Stimulated activated CD8-positive, alpha-beta memory T cell treated with anti-CD3 and anti-CD28 coated beads, Interleukin-15, amount 100 ng/mL, for 1 hour (primary cell): ENCODE measurements around the gene STIL.

Experiments used
- DNase-seq: peaks from one replicate; pipeline ENCODE4 v3.0.0-alpha.2; 2020; ENCODE audit warnings: low read depth

STIL gene

GRCh38 chr1:47235241-47235681, 78.7 kb downstream of the STIL start:
- no peak for DNase-seq

DNA sequence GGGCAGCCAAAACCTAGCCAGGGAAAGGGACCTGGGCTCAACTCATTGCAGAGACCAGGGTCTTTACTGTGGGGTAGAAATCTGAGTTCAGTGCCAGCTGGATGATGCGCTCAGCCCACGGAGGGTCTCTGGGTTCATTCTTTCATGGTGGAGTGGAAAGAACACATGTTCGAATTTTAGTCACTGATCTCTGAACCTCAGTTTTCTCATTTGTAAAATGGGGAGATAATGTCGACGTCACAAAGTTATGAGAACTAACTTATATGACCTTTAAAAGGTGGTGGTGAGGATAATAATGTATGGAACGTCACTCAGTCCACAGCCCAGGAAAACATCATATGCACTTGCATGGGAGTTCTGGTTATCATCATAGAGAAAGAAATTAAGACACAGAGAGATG, 80.8 kb downstream of the STIL start:
- DNase-seq, result no peak

DNA sequence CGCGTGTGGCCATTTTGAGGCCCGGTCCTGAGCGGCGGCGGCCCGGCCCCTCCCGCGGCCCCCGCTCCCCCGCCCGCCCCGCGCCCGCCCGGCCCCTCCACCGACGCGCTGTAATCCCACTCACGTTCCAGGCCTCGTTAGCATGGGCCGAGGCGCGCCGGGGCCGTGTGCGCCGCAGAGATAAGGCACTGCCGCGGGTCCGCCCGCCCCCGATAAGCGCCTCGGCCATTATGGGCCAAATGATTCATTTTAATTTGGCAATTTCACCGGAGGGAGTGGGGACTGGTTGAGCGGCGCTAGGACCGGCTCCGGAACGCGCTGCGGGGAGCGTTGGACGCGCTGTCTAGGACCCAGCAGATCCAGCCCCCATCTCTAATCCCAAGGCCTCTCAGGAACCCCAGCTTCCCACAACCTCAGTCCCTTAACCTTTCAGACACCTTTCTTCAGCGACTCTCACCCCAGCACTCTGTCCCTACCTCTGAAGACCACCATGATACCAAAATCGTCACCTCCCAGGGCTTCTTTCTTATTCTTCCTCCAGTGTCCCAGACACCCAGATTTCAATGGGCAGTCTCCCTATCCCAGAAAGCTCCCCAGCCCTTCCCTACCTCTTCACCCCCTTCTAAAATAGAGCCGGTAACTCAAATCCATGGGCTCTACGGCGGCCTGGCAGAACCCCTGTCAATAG, 81.6 kb downstream of the STIL start, which contains the start of gene TAL1:
TSS of gene TAL1 (minus strand) at position 39 of the 688 bp plus-strand sequence. CDS start 6,337 bp downstream, outside the sequence.
- DNase-seq, result no peak

- no peak for DNase-seq
Measured at GRCh38 chr1:47231301-47232186, 82.4 kb downstream of the STIL start.

DNA sequence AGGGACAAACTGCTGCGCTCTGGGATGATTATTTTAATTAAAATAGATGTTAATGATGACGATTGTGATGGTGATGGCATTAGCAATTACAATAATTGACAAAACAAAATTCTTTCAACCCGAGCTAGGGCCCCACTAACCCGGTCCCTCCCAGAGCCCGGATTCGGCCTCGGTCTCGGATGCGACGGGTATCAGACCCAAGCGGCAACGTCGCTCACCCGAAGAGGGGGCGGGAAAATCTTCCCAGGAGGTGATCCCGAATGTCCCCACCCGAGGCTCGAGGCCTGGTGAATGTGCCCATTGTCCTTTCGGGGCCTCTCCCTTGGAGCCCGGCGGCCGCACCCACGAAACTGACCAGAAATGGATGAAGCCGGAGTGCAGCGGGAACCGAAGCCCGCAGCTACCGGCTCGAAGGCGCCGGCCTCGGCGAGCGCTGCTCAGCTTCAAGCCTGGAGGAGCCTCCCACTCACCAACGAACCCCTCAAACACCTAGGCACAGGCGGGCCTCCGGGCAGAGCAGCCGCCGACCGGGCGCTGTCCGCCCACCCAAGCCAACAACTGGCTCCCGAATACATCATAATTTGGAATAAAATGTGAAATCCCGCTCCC, 83.2 kb downstream of the STIL start:
- no peak for DNase-seq

- no peak for DNase-seq
Measured at GRCh38 chr1:47229886-47230691, 83.9 kb downstream of the STIL start.

- no peak for DNase-seq
Measured at GRCh38 chr1:47229031-47229885, 84.7 kb downstream of the STIL start.

GRCh38 chr1:47228644-47229030, 85.3 kb downstream of the STIL start:
- DNase-seq, result no peak

DNA sequence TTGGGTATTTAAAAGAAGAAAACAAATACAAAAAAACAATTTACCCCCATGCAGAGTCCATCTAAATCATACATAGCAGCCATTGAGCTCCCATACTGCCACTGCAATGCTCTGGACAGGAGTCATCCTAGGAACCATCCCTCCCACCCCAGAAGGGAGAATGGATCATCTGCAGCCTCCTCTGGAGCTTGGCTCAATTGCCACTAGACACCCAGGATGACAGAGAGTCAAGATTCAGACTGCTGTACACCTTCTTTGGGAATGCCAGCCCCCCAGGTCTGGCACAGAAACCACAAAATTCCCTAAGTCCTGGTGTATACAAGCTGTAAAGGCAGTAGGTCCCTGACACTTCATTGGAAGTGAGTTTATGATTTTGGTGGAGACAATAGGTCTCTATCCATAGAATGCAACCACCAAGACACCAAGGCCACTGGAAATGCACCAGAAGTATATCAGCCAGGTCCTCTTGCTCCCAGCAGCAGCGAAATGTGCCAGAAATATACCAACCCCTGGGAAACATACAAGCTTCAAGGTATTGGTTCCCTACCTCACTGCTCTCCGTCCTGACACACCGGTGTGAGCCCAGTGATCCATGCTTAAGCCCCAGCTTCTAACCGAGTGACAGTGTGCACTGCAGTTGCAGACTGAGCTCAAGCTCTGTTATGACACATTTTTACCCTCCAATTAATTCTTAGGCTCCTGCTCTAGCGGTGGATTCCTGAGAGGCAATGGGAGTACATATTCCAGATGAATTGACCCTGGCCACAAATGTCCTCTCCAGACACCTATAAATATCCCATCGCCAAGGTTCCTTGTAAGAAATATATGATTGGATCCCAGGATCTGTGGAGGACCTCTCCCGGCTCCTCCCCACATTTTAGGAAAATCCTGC, 86.4 kb downstream of the STIL start:
- no peak for DNase-seq

DNA sequence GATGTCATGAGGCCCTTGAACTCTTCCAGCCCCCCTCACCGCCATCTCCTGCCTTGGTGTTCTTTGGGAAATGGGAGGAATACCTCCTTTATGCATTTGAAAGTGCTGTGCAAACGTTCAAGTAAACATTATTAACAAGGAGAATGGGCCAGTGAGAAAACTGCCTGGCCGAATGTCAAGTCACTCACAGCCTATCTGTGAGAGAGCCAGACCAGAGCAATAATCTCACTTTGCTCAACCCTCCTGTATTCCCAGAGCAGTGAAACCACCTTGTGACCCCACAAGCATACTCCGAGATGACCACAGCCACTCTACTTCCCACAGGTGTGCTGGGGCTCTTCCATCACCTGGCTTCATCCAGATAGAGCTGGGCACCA, 87.1 kb downstream of the STIL start:
- DNase-seq, result no peak

DNA sequence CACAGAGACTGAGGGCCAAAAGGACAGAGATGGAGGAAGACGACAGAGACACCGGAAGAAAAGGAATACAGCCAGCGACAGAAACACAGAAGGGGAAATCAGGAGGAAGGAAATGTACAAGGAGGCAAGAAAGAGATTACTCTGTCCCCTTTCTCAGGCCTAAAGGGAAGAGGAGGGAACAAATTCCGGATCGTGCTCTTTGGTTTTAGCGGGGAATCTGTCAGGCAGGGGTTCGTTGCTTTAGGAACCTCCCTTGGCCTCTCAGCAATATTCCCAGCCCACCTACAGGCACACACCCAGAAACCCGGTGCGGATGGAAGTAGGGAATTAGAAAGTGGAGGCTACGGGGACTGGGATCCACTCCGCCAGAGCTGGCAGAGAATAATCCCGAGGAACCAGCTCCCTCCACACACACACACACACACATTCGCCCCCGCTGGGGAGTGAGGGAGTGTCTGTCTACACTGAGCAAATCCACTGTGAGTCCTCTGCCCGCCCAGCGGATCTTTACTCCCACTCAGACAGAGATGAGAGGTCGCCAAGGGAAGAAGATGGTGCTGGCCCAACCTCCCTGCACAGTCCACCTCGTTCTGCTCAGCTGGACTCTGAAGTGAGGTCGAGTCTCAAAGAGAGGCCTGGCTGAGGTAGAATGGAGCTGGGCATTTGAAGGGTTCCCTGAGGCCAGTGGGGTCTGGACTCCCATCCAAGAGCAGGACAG, 87.7 kb downstream of the STIL start:
- DNase-seq, result no peak

- DNase-seq, result no peak
Measured at GRCh38 chr1:47225430-47226100, 88.4 kb downstream of the STIL start.

DNA sequence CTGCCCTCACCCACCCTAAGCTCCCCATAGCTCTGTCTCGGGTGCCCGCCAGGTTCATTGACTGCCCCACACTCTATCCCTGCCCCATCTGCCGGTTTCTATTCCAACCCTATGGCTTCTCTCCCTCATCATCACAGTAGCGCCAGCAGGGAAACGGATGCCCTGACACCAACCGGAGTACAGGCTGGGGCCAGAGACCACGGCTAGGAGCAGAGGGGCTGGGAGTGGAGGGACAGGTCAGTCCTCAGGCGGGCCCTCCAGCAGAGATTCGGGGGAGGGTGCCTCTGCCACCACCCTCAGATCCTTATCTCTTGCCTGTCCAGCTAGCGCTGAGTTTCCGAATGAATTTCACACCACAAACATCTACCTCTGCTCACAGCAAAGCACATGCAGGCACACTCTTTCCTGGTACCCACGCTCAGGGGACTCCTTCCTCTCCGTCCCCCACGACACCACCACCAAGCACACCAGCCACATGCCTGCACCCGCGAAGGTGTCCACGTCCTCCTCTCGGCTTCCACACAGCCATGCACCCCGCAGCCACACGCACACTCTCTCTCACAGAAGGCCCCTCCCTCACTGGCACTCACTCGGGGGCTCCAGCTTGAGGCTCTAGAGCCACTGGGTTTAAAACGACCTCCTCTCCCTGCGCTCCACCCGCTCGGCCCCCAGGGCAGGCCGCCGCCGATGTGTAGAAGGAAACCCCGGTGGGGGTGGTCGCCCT, 89.1 kb downstream of the STIL start:
- no peak for DNase-seq

- DNase-seq, result no peak
Measured at GRCh38 chr1:47223921-47224675, 89.8 kb downstream of the STIL start.

GRCh38 chr1:47223174-47223920, 90.6 kb downstream of the STIL start:
- no peak for DNase-seq

DNA sequence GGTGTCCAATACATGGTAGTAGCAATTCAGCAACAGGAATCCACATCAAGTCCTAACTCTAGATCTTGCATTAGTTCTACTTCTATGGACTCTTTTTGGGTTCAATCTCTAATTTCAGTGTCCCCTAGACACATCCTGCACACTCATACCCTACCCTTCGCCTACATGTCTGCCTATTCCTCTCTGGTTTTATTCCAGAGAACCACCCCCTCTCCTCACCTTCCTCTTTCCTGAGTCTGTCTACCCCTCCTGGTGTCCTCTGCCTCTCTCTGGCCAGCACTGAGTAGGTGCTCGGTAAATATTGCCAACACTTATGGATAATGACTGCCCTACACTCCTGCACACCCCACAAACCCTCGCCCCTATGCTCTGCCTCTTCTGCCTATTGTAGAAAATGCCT, 91.5 kb downstream of the STIL start:
- DNase-seq, result no peak
